ENCODE data around the gene ACSL1. TPM values are rescaled to one million over a fixed set of nuclear protein-coding genes. Genes with fewer than 3 reads are reported as not detected.

The ACSL1 gene
- total RNA-seq, 1 donor = 57.5 TPM

DNA sequence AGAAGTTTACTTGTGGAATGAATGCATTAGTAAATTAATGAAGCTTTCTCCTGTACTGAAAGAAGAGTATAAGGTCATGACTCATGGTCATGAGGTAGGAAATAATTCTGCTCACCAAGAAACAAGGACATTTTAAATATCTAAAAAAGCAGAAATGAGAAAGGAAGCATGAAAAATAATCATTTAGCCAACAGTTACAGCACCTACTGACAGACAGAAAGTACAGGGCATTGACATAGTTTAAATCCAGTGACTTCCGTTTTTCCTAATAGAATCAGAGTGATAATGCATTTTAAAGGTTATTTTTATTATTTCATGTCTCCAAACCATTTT, 30.5 kb upstream of the ACSL1 start:
- Histone ChIP-seq H3K79me2 (ENCODE audit: insufficient read depth, low read length) (no peaks in the 10 kb centered on the region), H4K20me1 (ENCODE audit: insufficient read depth, low read length) (no peaks in the 10 kb centered on the region), H3K4me3 (ENCODE audit: insufficient read depth, low read length) (no peak overlapping the region), H3K9me3 (ENCODE audit: low read depth, low read length) (no peaks in the 10 kb centered on the region), H3K4me1 (ENCODE audit: insufficient read depth, low read length) (no peaks in the 10 kb centered on the region), H3K27me3 (ENCODE audit: insufficient read depth, low read length) (no peaks in the 10 kb centered on the region), H3K36me3 (ENCODE audit: insufficient read depth, low read length) (no peaks in the 10 kb centered on the region), H3K4me2 (ENCODE audit: insufficient read depth, low read length) (no peak overlapping the region), H2AFZ (ENCODE audit: low read length) (no peak overlapping the region), H3K27ac (ENCODE audit: low read depth, low read length) (no peak overlapping the region)
- no peak for DNase-seq (ENCODE audit: insufficient read length, low spot score, missing footprints)
- TF ChIP-seq, protein P1, sequence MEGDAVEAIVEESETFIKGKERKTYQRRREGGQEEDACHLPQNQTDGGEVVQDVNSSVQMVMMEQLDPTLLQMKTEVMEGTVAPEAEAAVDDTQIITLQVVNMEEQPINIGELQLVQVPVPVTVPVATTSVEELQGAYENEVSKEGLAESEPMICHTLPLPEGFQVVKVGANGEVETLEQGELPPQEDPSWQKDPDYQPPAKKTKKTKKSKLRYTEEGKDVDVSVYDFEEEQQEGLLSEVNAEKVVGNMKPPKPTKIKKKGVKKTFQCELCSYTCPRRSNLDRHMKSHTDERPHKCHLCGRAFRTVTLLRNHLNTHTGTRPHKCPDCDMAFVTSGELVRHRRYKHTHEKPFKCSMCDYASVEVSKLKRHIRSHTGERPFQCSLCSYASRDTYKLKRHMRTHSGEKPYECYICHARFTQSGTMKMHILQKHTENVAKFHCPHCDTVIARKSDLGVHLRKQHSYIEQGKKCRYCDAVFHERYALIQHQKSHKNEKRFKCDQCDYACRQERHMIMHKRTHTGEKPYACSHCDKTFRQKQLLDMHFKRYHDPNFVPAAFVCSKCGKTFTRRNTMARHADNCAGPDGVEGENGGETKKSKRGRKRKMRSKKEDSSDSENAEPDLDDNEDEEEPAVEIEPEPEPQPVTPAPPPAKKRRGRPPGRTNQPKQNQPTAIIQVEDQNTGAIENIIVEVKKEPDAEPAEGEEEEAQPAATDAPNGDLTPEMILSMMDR (IDR thresholded peaks at IDR 0.05; ENCODE audit: extremely low read depth, low read depth, low read length) = no peak

DNA sequence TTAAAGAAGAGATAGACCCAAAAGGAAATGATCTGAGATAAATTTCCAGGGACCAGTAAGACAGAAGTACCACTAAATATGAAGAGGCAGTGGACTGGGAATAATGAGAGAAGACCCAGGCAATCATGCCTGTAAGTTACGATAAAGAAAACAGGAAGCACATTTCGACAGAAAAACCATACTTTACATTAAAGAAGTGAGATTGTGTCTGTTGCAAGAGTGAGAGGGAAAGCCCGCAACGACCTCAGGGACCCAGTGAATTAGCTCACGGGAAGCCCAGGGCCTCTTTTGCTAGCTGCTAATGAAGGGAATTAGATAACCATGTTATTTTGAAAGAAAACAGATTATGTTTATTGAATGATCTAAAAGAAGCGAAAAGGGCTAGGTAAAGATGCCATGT, 28.9 kb upstream of the ACSL1 start:
- Histone ChIP-seq H3K27ac (ENCODE audit: low read depth, low read length) (no peak overlapping the region), H3K4me1 (ENCODE audit: insufficient read depth, low read length) (no peaks in the 10 kb centered on the region), H4K20me1 (ENCODE audit: insufficient read depth, low read length) (no peaks in the 10 kb centered on the region), H3K4me2 (ENCODE audit: insufficient read depth, low read length) (no peak overlapping the region), H3K9me3 (ENCODE audit: low read depth, low read length) (no peaks in the 10 kb centered on the region), H3K27me3 (ENCODE audit: insufficient read depth, low read length) (no peaks in the 10 kb centered on the region), H3K4me3 (ENCODE audit: insufficient read depth, low read length) (no peak overlapping the region), H3K36me3 (ENCODE audit: insufficient read depth, low read length) (no peaks in the 10 kb centered on the region), H2AFZ (ENCODE audit: low read length) (no peak overlapping the region), H3K79me2 (ENCODE audit: insufficient read depth, low read length) (no peaks in the 10 kb centered on the region)
- DNase-seq (ENCODE audit: insufficient read length, low spot score, missing footprints) = no peak
- TF ChIP-seq, protein P1 (IDR thresholded peaks at IDR 0.05; ENCODE audit: extremely low read depth, low read depth, low read length) = no peak

DNA sequence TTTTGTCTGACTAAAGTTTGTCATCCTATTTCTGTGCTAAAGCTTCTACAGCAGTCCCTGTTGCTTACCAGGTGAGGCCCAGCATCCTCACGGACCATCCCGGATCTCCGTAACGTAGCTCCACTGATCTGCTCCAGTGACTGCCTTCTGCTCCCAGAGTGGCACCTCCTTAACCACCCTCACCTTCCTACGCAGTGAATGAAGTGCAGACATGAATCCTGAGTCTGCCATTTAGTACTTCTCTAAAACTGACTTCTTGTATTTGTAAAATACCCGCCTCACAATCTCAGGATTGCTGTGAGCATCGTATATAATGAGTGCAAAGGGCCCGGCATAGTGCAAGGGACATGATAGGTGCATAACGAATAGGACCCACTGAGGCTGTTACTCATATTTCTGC, 27.7 kb upstream of the ACSL1 start:
- H3K4me1 ChIP-seq (ENCODE audit: insufficient read depth, low read length) = no peaks in the 10 kb centered on the region
- H3K27ac ChIP-seq (ENCODE audit: low read depth, low read length) = no peak overlapping the region
- no peaks in the 10 kb centered on the region for H3K36me3 ChIP-seq (ENCODE audit: insufficient read depth, low read length)
- H3K27me3 ChIP-seq (ENCODE audit: insufficient read depth, low read length) = peaks cover 5% of the 10 kb centered on the region
- TF ChIP-seq, protein P1 (IDR thresholded peaks at IDR 0.05; ENCODE audit: extremely low read depth, low read depth, low read length) = no peak
- DNase-seq (ENCODE audit: insufficient read length, low spot score, missing footprints) = no peak
- no peak overlapping the region for H3K4me2 ChIP-seq (ENCODE audit: insufficient read depth, low read length)
- no peaks in the 10 kb centered on the region for H3K9me3 ChIP-seq (ENCODE audit: low read depth, low read length)
- H3K4me3 ChIP-seq (ENCODE audit: insufficient read depth, low read length) = no peak overlapping the region
- no peaks in the 10 kb centered on the region for H4K20me1 ChIP-seq (ENCODE audit: insufficient read depth, low read length)
- no peak overlapping the region for H2AFZ ChIP-seq (ENCODE audit: low read length)
- no peaks in the 10 kb centered on the region for H3K79me2 ChIP-seq (ENCODE audit: insufficient read depth, low read length)

DNA sequence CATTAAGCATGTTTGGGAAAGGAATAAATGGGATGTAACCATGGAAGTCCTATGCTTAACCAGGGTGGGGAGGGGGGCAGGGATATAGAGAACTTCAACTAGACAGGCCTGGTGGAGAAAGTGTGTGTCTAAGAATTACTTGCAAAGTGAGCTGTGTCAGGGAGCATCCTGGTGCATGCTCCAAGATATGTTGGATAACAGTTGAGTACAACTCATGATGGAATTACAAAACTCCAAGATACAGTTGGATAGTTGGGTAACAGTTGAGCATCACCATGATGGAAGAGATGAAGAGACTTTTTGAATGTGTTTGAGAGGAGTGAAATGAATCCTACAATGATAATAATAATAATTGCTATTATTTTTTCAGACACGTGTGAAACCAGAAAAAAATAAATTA, 26.1 kb upstream of the ACSL1 start:
- H3K79me2 ChIP-seq (ENCODE audit: insufficient read depth, low read length) = no peaks in the 10 kb centered on the region
- H3K36me3 ChIP-seq (ENCODE audit: insufficient read depth, low read length) = no peaks in the 10 kb centered on the region
- H4K20me1 ChIP-seq (ENCODE audit: insufficient read depth, low read length) = no peaks in the 10 kb centered on the region
- TF ChIP-seq, protein P1 (IDR thresholded peaks at IDR 0.05; ENCODE audit: extremely low read depth, low read depth, low read length) = no peak
- no peaks in the 10 kb centered on the region for H3K9me3 ChIP-seq (ENCODE audit: low read depth, low read length)
- no peak overlapping the region for H3K4me3 ChIP-seq (ENCODE audit: insufficient read depth, low read length)
- H3K27ac ChIP-seq (ENCODE audit: low read depth, low read length) = no peak overlapping the region
- H2AFZ ChIP-seq (ENCODE audit: low read length) = no peak overlapping the region
- H3K4me1 ChIP-seq (ENCODE audit: insufficient read depth, low read length) = no peaks in the 10 kb centered on the region
- no peak overlapping the region for H3K4me2 ChIP-seq (ENCODE audit: insufficient read depth, low read length)
- H3K27me3 ChIP-seq (ENCODE audit: insufficient read depth, low read length) = peaks cover 10% of the 10 kb centered on the region
- no peak for DNase-seq (ENCODE audit: insufficient read length, low spot score, missing footprints)
